ENCODE results near the gene FOXK2. TPM values are rescaled to one million over a fixed set of nuclear protein-coding genes. Genes with fewer than 3 reads are reported as not detected.

Gene FOXK2
- total RNA-seq, 1 donor from 2014 or later = 70.6 TPM

DNA sequence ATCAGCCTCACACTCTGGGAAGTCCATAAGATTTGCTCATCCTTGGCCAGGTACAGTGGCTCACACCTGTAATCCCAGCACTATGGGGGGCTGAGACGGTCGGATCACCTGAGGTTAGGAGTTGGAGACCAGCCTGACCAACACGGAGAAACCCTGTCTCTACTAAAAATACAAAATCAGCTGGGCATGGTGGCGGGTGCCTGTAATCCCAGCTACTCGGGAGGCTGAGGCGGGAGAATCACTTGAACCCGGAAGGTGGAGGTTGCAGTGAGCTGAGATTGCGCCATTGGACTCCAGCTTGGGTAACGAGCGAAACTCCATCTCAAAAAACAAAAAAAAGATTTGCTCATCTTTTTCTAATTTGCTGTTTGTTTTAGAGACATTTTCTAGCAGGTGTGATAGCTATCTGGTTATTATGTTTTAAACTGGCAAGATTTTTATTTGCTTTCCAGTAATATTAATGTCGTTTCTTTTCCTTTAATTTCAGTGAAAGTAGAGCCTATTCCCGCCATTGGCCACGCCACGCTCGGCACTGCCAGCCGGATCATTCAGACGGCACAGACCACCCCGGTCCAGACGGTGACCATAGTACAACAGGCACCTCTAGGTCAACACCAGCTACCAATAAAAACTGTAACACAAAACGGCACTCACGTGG lies 67.2 kb downstream of the FOXK2 start:
- intact Hi-C loops (cut with micrococcal nuclease) = loop anchor here (10.0 kb wide), 1 partner anchor 552 kb away; the partner anchor contains the start of genes DCXR and RAC3

GRCh38 chr17:82587234-82588086 lies 67.9 kb downstream of the FOXK2 start:
- intact Hi-C loops (cut with micrococcal nuclease) = loop anchor here (10.0 kb wide), 1 partner anchor 553 kb away; the partner anchor contains the start of genes DCXR and RAC3

- intact Hi-C loops (cut with micrococcal nuclease) = loop anchor here (10.0 kb wide), 1 partner anchor 554 kb away; the partner anchor contains the start of genes DCXR and RAC3
Measured at GRCh38 chr17:82588266-82589175, 69.0 kb downstream of the FOXK2 start.

GRCh38 chr17:82589851-82590180 lies 70.3 kb downstream of the FOXK2 start:
- intact Hi-C loops (cut with micrococcal nuclease) = loop anchor here (5.0 to 10.0 kb wide), 3 partner anchors 127 to 555 kb away; partner anchors contain the start of genes DCXR, FN3KRP, NARF and RAC3

DNA sequence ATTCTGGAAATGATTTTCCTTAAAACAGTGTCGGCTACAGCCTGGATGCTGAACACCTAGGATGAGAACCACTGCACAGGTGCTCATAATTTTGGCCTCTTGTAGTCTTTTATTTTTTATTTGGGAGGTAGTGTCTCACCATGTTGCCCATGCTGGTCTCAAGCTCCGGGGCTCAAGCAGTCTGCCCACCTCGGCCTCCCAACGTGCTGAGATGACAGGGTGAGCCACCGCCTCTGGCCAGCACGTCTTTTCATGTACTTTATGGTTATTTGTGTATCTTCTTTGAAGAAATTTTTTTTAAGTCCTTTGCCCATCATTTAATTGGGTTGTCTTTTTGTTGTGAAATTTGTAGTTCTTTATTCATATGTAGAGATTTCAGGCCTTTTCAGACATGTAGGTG lies 70.7 kb downstream of the FOXK2 start:
- intact Hi-C loops (cut with micrococcal nuclease) = loop anchor here (5.0 kb wide), 2 partner anchors 127 to 133 kb away; partner anchors contain the start of genes FN3KRP and NARF

DNA sequence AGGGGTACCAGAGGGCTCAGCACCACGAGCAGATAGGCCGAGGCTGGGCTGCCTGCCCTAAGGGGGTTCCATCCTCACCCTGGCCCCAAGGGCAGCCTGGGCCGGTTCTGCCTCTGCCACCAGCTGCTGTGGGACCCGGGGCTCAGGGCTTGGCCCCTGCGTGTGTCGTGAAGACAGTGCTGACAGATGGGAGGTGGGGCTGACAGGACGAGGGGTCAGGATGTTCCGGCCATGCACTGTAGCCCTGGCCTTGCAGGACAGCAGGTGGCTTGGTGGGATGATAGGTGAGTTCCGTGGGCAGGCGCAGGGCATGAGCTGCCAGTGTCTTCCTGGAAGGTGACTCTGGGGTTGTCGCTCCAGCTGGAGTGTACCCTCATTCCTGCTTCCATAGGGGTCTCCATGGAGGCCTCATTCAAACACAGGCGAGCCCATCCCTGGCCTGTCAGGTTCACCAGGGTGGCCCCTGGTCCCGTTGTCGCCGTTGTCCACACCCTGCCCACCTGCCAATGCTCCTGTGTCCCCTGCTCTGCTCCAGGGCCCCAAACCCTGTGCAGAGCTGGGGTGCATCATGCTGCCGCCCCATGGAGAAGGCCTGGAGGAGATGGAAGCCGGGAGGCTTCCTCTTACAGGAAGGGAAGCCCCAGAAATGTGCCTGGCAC lies 71.5 kb downstream of the FOXK2 start:
- intact Hi-C loops (cut with micrococcal nuclease) = loop anchor here (5.0 kb wide), 2 partner anchors 126 to 134 kb away; partner anchors contain the start of genes FN3KRP and NARF

- intact Hi-C loops (cut with micrococcal nuclease) = loop anchor here (2.0 to 5.0 kb wide), 3 partner anchors 125 to 174 kb away; partner anchors contain the start of genes FN3KRP, HEXD, NARF and OGFOD3
Measured at GRCh38 chr17:82592289-82592766, 72.8 kb downstream of the FOXK2 start.

DNA sequence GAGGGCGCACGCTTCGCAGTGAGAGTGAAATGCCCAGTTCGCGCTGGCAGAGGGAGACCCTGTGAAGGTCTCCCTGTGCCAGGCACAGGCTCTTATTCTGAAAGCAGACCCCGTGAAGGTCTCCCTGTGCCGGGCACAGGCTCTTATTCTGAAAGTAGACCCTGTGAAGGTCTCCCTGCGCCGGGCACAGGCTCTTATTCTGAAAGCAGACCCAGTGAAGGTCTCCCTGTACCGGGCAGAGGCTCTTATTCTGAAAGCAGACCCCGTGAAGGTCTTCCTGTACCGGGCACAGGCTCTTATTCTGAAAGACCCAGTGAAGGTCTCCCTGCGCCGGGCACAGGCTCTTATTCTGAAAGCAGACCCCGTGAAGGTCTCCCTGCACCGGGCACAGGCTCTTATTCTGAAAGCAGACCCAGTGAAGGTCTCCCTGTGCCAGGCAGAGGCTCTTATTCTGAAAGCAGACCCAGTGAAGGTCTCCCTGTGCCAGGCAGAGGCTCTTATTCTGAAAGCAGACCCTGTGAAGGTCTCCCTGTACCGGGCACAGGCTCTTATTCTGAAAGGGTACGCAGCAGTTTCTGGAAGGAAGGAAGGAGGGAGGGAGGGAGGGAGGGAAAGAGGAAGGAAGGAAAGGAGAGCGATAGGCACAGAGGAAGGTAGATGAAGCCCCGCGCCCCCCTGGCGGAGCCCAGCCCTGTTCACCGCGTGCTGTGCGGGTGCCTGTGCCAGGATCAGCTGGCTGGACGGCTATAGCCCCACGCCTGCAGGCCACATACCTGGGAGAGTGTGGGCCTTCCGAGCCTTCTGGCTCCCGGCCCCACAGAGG lies 73.4 kb downstream of the FOXK2 start:
- intact Hi-C loops (cut with micrococcal nuclease) = loop anchor here (1.0 to 5.0 kb wide), 4 partner anchors 54 to 174 kb away; partner anchors contain the start of genes FN3KRP, HEXD, NARF and OGFOD3

- intact Hi-C loops (cut with micrococcal nuclease) = loop anchor here (1.0 to 5.0 kb wide), 4 partner anchors 54 to 175 kb away; partner anchors contain the start of genes FN3KRP, HEXD, NARF and OGFOD3
Measured at GRCh38 chr17:82593590-82594087, 74.1 kb downstream of the FOXK2 start.

- intact Hi-C loops (cut with micrococcal nuclease) = loop anchor here (5.0 kb wide), 2 partner anchors 123 to 137 kb away; partner anchors contain the start of genes FN3KRP and NARF
Measured at GRCh38 chr17:82594571-82594970, 75.0 kb downstream of the FOXK2 start.

DNA sequence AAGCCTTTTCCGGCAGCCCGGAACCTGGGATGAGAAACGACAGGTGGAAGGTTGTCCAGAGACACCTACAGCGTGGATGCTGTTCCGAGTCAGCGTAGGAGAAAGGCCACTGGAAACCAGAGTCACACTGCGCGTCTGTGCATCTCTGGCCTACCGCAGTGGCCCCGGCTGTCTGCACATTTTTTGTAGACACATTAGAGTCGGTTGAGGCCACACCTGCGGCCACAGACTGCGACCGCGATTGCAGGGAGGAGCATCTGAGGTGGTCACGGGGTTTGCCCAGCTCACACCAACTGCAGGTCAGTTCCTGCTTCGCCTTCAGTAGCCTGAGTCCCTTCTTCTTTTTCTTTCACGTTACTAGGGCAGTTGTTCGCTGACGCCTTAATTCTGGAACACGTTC lies 76.4 kb downstream of the FOXK2 start:
- intact Hi-C loops (cut with micrococcal nuclease) = no loop called here

DNA sequence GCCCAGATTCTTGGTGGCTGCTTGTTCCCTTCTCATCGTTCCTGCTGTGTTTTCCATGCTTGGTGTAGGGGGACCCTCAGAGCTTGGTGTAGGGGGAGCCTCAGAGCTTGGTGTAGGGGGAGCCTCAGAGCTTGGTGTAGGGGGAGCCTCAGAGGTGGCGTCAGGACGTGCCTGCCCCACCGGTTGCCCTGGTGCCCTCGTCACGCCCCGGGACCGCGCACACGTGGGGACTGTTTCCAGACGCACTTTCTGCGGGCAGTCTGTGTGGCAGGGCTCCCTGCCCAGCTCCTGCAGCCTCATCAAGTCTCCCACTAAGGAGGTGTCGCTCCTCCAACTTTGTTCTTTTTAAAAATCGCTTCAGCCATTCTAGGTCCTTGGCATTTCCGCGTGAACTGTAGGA lies 76.8 kb downstream of the FOXK2 start:
- intact Hi-C loops (cut with micrococcal nuclease) = no loop called here

GRCh38 chr17:82596837-82597672 lies 77.5 kb downstream of the FOXK2 start:
- intact Hi-C loops (cut with micrococcal nuclease) = no loop called here

DNA sequence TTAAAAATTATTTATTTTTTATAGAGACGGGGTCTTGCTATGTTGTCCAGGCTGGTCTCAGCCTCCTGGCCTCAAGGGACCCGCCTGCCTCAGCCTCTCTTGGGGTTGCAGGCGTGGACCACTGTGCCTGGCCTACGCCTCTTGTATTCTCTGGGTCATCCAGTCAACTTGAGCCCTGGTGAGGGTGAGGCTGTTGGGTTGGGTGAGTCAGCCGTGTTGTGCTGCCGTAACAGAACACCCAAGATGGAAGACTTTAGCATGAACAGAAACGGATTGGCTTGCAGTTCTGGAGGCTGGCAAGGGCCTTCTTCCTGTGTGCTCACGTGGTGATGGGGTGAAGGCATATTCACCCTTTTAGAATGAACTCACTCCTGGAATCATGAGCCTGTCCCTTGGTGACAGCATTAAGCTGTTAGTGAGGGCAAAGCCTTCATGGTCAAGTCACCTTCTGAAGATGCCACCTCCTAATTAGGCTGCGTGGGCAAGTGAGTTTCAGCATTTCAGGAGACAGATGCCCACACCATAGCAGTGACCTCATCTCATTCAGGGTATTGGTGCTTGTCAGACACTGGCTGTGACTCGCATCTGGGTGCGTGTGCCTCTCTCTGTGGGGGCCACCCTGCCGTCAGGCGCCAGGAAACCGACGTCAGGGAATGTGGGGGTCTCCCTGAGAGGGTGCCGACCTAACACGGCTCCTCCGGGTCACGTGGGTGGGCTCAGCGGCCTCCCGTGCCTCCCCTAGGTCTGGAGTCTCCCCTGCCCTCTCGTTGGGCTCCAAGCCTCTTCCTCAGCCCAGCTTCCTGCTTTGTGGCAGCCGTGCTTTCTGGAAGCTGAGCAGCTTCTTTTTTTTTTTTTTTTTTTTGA lies 79.0 kb downstream of the FOXK2 start:
- intact Hi-C loops (cut with micrococcal nuclease) = no loop called here

GRCh38 chr17:82599674-82600661 lies 80.4 kb downstream of the FOXK2 start:
- intact Hi-C loops (cut with micrococcal nuclease) = no loop called here
